Thyroid gland (tissue), 4 donors: ENCODE results near the gene GATAD2A.

Source experiments
- CTCF ChIP-seq, 6 experiments: fragments of 200-600 bp in 3 of 6; fragments of 450-650 bp in 3 of 6; sonication (generic) in 3 of 6; IDR thresholded peaks; one replicate each; pipeline ENCODE4 v1.5.1; 2016 to 2019; ENCODE audit warnings: antibody characterized with exemption in 6 of 6, mild to moderate bottlenecking in 2 of 6, inconsistent platforms in 1 of 6, moderate library complexity in 1 of 6
- POLR2A ChIP-seq, 2 donors: fragments of 450-650 bp; IDR thresholded peaks; one replicate each; pipeline ENCODE4 v1.6.1; 2017; ENCODE audit warnings: antibody characterized with exemption in 2 of 2, mild to moderate bottlenecking in 2 of 2, moderate library complexity in 1 of 2

GRCh38 chr19:19533841-19534240, 128.4 kb downstream of the GATAD2A start:
- TF ChIP-seq CTCF (IDR thresholded peaks at IDR 0.05) (no peak), POLR2A (IDR thresholded peaks at IDR 0.05) (no peak)
